ENCODE data around the gene POLR3C. TPM values are rescaled to one million over a fixed set of nuclear protein-coding genes. Genes with fewer than 3 reads are reported as not detected.

The POLR3C gene
- total RNA-seq, 1 experiment from 2014 or later: 96.8 TPM

- peak; percentile 54 for DNase-seq (ENCODE audit: unreplicated experiment)
- H3K27ac Mint-ChIP-seq (ENCODE audit: low read depth, unreplicated experiment): peak overlapping the region; percentile 67
- POLR2A ChIA-PET: interaction anchor here (0.7 to 10.5 kb wide), 10 partner anchors 9 to 190 kb away, joined by 3 to 124 read pairs (median 11); partner anchors contain the start of genes ITGA10, PIAS3, POLR3C and RNF115
- no peaks in the 10 kb centered on the region for H3K9me3 Mint-ChIP-seq (ENCODE audit: unreplicated experiment)
- no TSS peak for BruUV-seq (replicated peaks)
- peaks cover 24% of the 10 kb centered on the region for H3K36me3 Mint-ChIP-seq (ENCODE audit: insufficient read depth, unreplicated experiment)
- TF ChIP-seq CTCF (IDR thresholded peaks at IDR 0.05; ENCODE audit: unreplicated experiment): peak; percentile 77
- H3K27me3 Mint-ChIP-seq (ENCODE audit: insufficient read depth, unreplicated experiment): no peaks in the 10 kb centered on the region
- no peak overlapping the region for H3K4me3 Mint-ChIP-seq (ENCODE audit: unreplicated experiment)
- intact Hi-C loops (cut with micrococcal nuclease): loop anchor here (1.0 kb wide), 1 partner anchor 64 kb away; the partner anchor contains the start of gene ITGA10
- CTCF ChIA-PET: interaction anchor here (0.7 to 13.6 kb wide), 22 partner anchors 14 to 199 kb away, joined by 3 to 242 read pairs (median 10); partner anchors contain the start of genes ANKRD34A, ANKRD35, HJV and ITGA10
- H3K4me1 Mint-ChIP-seq (ENCODE audit: insufficient read depth, unreplicated experiment): peaks cover 16% of the 10 kb centered on the region
Measured at GRCh38 chr1:145846201-145846612, 22.2 kb downstream of the POLR3C start.

GRCh38 chr1:145847827-145848226 lies 23.8 kb downstream of the POLR3C start:
- no peak overlapping the region for H3K4me3 Mint-ChIP-seq (ENCODE audit: unreplicated experiment)
- POLR2A ChIA-PET: interaction anchor here (0.6 to 10.5 kb wide), 5 partner anchors 11 to 149 kb away, joined by 3 to 124 read pairs (median 4); partner anchors contain the start of genes PIAS3 and RBM8A
- no peaks in the 10 kb centered on the region for H3K9me3 Mint-ChIP-seq (ENCODE audit: unreplicated experiment)
- intact Hi-C loops (cut with micrococcal nuclease): no loop called here
- no peak overlapping the region for H3K27ac Mint-ChIP-seq (ENCODE audit: low read depth, unreplicated experiment)
- peaks cover 40% of the 10 kb centered on the region for H3K36me3 Mint-ChIP-seq (ENCODE audit: insufficient read depth, unreplicated experiment)
- CTCF ChIA-PET: interaction anchor here (0.6 to 13.6 kb wide), 8 partner anchors 12 to 188 kb away, joined by 3 to 242 read pairs (median 54); partner anchors contain the start of genes ITGA10, PIAS3, POLR3C and RNF115
- no peak for TF ChIP-seq CTCF (IDR thresholded peaks at IDR 0.05; ENCODE audit: unreplicated experiment)
- no TSS peak for BruUV-seq (replicated peaks)
- H3K27me3 Mint-ChIP-seq (ENCODE audit: insufficient read depth, unreplicated experiment): no peaks in the 10 kb centered on the region
- H3K4me1 Mint-ChIP-seq (ENCODE audit: insufficient read depth, unreplicated experiment): peaks cover 16% of the 10 kb centered on the region
- DNase-seq (ENCODE audit: unreplicated experiment): no peak

- POLR2A ChIA-PET: interaction anchor here (0.9 to 10.5 kb wide), 5 partner anchors 10 to 42 kb away, joined by 4 to 124 read pairs (median 4); partner anchors contain the start of gene PIAS3
- peaks cover 57% of the 10 kb centered on the region for H3K36me3 Mint-ChIP-seq (ENCODE audit: insufficient read depth, unreplicated experiment)
- peak; percentile 43 for DNase-seq (ENCODE audit: unreplicated experiment)
Measured at GRCh38 chr1:145849356-145850160, 25.6 kb downstream of the POLR3C start.

More at GRCh38 chr1:145849356-145850160, 25.6 kb downstream of the POLR3C start:
- intact Hi-C loops (cut with micrococcal nuclease): loop anchor here (10.0 kb wide), 1 partner anchor 125 kb away; no protein-coding TSS in a partner anchor
- Mint-ChIP-seq H3K27me3 (ENCODE audit: insufficient read depth, unreplicated experiment) (no peaks in the 10 kb centered on the region), H3K27ac (ENCODE audit: low read depth, unreplicated experiment) (no peak overlapping the region), H3K4me3 (ENCODE audit: unreplicated experiment) (no peak overlapping the region), H3K9me3 (ENCODE audit: unreplicated experiment) (no peaks in the 10 kb centered on the region), H3K4me1 (ENCODE audit: insufficient read depth, unreplicated experiment) (peaks cover 16% of the 10 kb centered on the region)
- peak; percentile 64 for TF ChIP-seq CTCF (IDR thresholded peaks at IDR 0.05; ENCODE audit: unreplicated experiment)
- no TSS peak for BruUV-seq (replicated peaks)
- CTCF ChIA-PET: interaction anchor here (0.6 to 13.6 kb wide), 10 partner anchors 9 to 178 kb away, joined by 3 to 242 read pairs (median 6); partner anchors contain the start of genes PIAS3, POLR3C and RNF115
